Ascending aorta (tissue), 2 donors: ENCODE data around the gene TOX2. TPM values are rescaled to one million over a fixed set of nuclear protein-coding genes. Genes with fewer than 3 reads are reported as not detected.

ENCODE experiments used
- DNase-seq, 2 donors: peaks; one replicate each; pipeline ENCODE4 v3.0.0-alpha.2; 2019; ENCODE audit warnings: low spot score in 2 of 2
- H3K27ac ChIP-seq, 2 donors: fragments of 200-600 bp; sonication (generic); one replicate each; pipeline ENCODE4 v1.5.1; 2016 to 2017; ENCODE audit warnings: mild to moderate bottlenecking in 1 of 2
- H3K27me3 ChIP-seq: fragments of 200-600 bp; sonication (generic); one replicate; pipeline ENCODE4 v1.5.1; 2017
- H3K36me3 ChIP-seq, 2 donors: fragments of 200-600 bp; sonication (generic); one replicate each; pipeline ENCODE4 v1.5.1; 2016
- H3K4me1 ChIP-seq, 2 donors: fragments of 200-600 bp; sonication (generic); one replicate each; pipeline ENCODE4 v1.5.1; 2016 to 2017; ENCODE audit warnings: mild to moderate bottlenecking in 1 of 2
- H3K4me3 ChIP-seq, 2 donors: fragments of 200-600 bp; sonication (generic); one replicate each; pipeline ENCODE4 v1.5.1; 2016 to 2017; ENCODE audit warnings: mild to moderate bottlenecking in 1 of 2
- H3K9me3 ChIP-seq, 2 donors: fragments of 200-600 bp; sonication (generic); one replicate each; pipeline ENCODE4 v1.5.1; 2016
- CTCF ChIP-seq, 3 experiments: fragments of 200-600 bp in 2 of 3; fragments of 450-650 bp in 1 of 3; sonication (generic) in 2 of 3; IDR thresholded peaks; one replicate each; pipeline ENCODE4 v1.5.1; 2016 to 2019; ENCODE audit warnings: antibody characterized with exemption in 3 of 3, mild to moderate bottlenecking in 1 of 3, moderate library complexity in 1 of 3
- intact Hi-C: fragments of 100-400 bp; cut with DNase I; formaldehyde crosslinking; loops from one replicate; pipeline ENCODE4 v1.15.1; 2023
- total RNA-seq: library from RNA; depleted of rRNA; stranded (reverse); fragments of >200 nt; gene quantifications from one replicate; pipeline ENCODE4 v1.1.0, GENCODE V29; 2016

Gene TOX2
- total RNA-seq, 1 donor from 2014 or later = 47.0 TPM

DNA sequence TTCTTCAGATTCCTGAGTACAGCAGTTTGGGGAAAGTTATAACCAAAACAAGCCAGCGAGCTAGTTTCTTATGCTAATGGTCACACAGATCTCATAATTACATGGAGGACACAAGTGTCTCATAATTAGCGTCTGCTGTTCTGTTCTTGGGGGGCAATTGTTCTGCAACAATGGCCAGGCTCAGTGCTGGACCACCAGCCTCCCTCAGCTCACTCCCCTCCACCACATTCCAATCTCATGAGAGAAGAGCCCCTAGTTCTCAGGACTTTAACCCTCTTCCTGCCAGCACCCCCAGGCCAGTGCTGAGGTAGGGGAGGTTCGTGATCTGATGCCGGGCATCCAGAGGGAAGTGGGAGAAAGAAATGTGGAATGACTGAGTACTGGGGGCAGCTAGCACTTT is 20.2 kb upstream of the TOX2 start:
- no peak for TF ChIP-seq CTCF (IDR thresholded peaks at IDR 0.05)
- Histone ChIP-seq H3K4me3 (no peak overlapping the region), H3K27me3 (no peaks in the 10 kb centered on the region), H3K27ac (peak overlapping the region in 1 of 2 donors; percentile 41), H3K4me1 (peaks cover 0 to under 1% of the 10 kb centered on the region in 2 donors), H3K36me3 (no peaks in the 10 kb centered on the region), H3K9me3 (peaks cover 6 to 14% of the 10 kb centered on the region in 2 donors)
- intact Hi-C loops = no loop called here
- DNase-seq = no peak

GRCh38 chr20:43895235-43895634 is 19.4 kb upstream of the TOX2 start:
- Histone ChIP-seq H3K9me3 (peaks cover 0 to 6% of the 10 kb centered on the region in 2 donors), H3K27me3 (no peaks in the 10 kb centered on the region), H3K4me1 (peaks cover 0 to 6% of the 10 kb centered on the region in 2 donors), H3K27ac (no peak overlapping the region), H3K36me3 (no peaks in the 10 kb centered on the region), H3K4me3 (no peak overlapping the region)
- TF ChIP-seq CTCF (IDR thresholded peaks at IDR 0.05) = no peak
- intact Hi-C loops = no loop called here
- DNase-seq = no peak

- Histone ChIP-seq H3K4me1 (peaks cover 0 to 6% of the 10 kb centered on the region in 2 donors), H3K9me3 (peaks cover 0 to 4% of the 10 kb centered on the region in 2 donors), H3K27me3 (no peaks in the 10 kb centered on the region), H3K4me3 (no peak overlapping the region), H3K27ac (no peak overlapping the region), H3K36me3 (no peaks in the 10 kb centered on the region)
- intact Hi-C loops = no loop called here
- no peak for TF ChIP-seq CTCF (IDR thresholded peaks at IDR 0.05)
- DNase-seq = no peak
These were observed 15.2 kb upstream of the TOX2 start for GRCh38 chr20:43899274-43900120.

DNA sequence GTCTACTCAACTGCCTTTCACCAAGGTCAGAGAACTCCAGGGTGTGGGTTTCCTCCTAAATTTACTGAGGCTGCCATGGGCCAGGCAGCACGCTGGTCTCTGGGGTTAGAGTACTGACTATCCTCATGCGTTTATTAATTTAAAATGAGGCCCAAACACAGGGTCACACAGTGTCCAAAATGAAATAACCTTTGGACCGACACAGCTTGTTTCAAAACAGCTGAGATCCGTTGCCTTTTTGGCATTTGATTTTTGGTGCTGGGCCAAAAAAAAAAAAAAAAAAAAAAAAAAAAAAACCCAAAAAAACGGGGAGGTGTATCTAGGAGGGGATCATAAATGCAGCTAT is 14.6 kb upstream of the TOX2 start:
- no peak overlapping the region for H3K27ac ChIP-seq
- no peak for DNase-seq
- H3K9me3 ChIP-seq = peaks cover 0 to 4% of the 10 kb centered on the region in 2 donors
- no peak for TF ChIP-seq CTCF (IDR thresholded peaks at IDR 0.05)
- no peak overlapping the region for H3K4me3 ChIP-seq
- H3K36me3 ChIP-seq = no peaks in the 10 kb centered on the region
- H3K27me3 ChIP-seq = no peaks in the 10 kb centered on the region
- peaks cover 0 to 6% of the 10 kb centered on the region in 2 donors for H3K4me1 ChIP-seq
- intact Hi-C loops = no loop called here

GRCh38 chr20:43900496-43900895 is 14.2 kb upstream of the TOX2 start:
- Histone ChIP-seq H3K36me3 (no peaks in the 10 kb centered on the region), H3K27ac (no peak overlapping the region), H3K27me3 (no peaks in the 10 kb centered on the region), H3K4me3 (no peak overlapping the region), H3K4me1 (peaks cover 0 to 6% of the 10 kb centered on the region in 2 donors), H3K9me3 (peaks cover 0 to 4% of the 10 kb centered on the region in 2 donors)
- TF ChIP-seq CTCF (IDR thresholded peaks at IDR 0.05) = no peak
- no peak for DNase-seq
- intact Hi-C loops = no loop called here
